Measurements from ENCODE around the gene KCNE3.

DNA sequence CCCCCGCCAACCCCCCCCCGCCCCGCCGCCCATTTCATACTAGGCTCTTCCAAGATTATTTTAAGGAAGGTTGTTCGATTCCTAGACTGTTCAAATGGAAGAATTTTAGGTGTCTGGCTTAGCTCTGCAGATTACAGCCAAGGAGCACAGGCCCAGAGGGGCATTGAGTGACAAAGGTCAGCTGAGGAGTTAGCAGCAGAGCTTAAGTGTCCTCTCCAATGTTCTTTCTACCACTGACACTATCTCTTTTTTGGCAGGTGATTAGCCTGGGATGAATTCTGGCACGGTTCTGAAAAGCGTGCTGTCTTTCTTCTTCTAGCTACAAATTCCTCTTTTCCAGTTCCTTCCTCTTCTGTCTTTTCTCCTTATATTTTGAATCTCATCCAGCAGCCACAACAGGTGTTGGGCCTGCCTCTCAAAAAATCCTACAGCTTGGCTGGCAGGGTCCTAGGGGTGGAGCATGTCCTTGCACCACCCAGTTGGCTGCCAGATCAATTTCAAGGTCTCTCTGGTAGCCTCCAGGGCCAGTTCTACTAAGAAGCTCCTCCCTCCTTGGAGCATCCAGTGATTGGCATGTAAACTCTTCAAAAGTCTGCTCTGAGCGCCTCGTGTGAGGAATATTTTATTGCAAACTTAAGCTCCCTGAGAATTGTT, 23.0 kb downstream of the KCNE3 start:
- TF ChIP-seq EZH2phosphoT487 (IDR thresholded peaks at IDR 0.05), result no peak
- TF ChIP-seq, protein P1, sequence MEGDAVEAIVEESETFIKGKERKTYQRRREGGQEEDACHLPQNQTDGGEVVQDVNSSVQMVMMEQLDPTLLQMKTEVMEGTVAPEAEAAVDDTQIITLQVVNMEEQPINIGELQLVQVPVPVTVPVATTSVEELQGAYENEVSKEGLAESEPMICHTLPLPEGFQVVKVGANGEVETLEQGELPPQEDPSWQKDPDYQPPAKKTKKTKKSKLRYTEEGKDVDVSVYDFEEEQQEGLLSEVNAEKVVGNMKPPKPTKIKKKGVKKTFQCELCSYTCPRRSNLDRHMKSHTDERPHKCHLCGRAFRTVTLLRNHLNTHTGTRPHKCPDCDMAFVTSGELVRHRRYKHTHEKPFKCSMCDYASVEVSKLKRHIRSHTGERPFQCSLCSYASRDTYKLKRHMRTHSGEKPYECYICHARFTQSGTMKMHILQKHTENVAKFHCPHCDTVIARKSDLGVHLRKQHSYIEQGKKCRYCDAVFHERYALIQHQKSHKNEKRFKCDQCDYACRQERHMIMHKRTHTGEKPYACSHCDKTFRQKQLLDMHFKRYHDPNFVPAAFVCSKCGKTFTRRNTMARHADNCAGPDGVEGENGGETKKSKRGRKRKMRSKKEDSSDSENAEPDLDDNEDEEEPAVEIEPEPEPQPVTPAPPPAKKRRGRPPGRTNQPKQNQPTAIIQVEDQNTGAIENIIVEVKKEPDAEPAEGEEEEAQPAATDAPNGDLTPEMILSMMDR (IDR thresholded peaks at IDR 0.05), result no peak

Data from neural progenitor cell (in vitro differentiated cells).